ACC112 (cell line): Measurements from ENCODE around the gene LSAMP.

Experiments
- H2AFZ ChIP-seq: fragments of 200-600 bp; sonication (generic); one replicate; pipeline ENCODE4 v1.6.0; 2017; ENCODE audit warnings: antibody characterized with exemption, low read length; ENCODE audit not compliant: unreplicated experiment
- H3K27ac ChIP-seq: fragments of 200-600 bp; sonication (generic); 2 replicates; pipeline ENCODE4 v1.5.1; 2014; ENCODE audit warnings: low read depth, mild to moderate bottlenecking, antibody characterized with exemption, low read length, moderate library complexity
- H3K27me3 ChIP-seq: fragments of 200-600 bp; sonication (generic); 2 replicates; pipeline ENCODE4 v1.6.1; 2014; ENCODE audit warnings: mild to moderate bottlenecking, antibody characterized with exemption, low read length, moderate library complexity, mixed read lengths; ENCODE audit not compliant: insufficient read depth
- H3K36me3 ChIP-seq: fragments of 200-600 bp; sonication (generic); 2 replicates; pipeline ENCODE4 v1.6.1; 2016; ENCODE audit warnings: mild to moderate bottlenecking, antibody characterized with exemption, low read length, moderate library complexity, mixed read lengths; ENCODE audit not compliant: insufficient read depth
- H3K4me1 ChIP-seq: fragments of 200-600 bp; sonication (generic); one replicate; pipeline ENCODE4 v1.6.1; 2016; ENCODE audit warnings: low read length, mixed read lengths; ENCODE audit not compliant: insufficient read depth, unreplicated experiment, control insufficient read depth
- H3K4me3 ChIP-seq: fragments of 200-600 bp; sonication (generic); 2 replicates; pipeline ENCODE4 v1.5.1; 2014; ENCODE audit warnings: mild to moderate bottlenecking, low read depth, low read length
- H3K79me2 ChIP-seq: fragments of 200-600 bp; sonication (generic); one replicate; pipeline ENCODE4 v1.6.0; 2016; ENCODE audit warnings: low read length; ENCODE audit not compliant: control insufficient read depth, unreplicated experiment, insufficient read depth

The LSAMP gene

DNA sequence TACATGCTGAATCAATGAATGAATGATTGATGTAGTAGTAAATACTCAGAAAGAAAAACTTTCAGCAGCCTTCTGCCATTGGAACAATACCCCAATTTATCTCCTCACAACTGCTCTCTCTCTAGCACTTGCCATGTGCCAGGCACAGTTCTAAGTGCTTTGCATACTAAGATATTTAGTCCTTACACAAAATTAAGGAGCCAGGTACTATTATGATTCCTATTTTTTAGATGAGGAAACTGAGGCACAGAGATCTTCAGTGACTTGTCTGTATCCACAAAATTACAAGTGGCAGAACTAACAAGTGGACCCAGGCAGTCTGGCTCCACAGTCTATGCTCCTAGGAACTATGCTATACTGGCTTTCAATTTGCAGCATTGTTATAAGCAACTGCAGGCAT is 279.2 kb downstream of the LSAMP start:
- Histone ChIP-seq H3K27me3 (peaks cover 12% of the 10 kb centered on the region; the same call in 1 of the 2 replicates), H3K27ac (no peak overlapping the region), H3K4me1 (peaks cover 4% of the 10 kb centered on the region), H2AFZ (no peak overlapping the region), H3K4me3 (no peak overlapping the region), H3K79me2 (no peaks in the 10 kb centered on the region), H3K36me3 (no peaks in the 10 kb centered on the region)

DNA sequence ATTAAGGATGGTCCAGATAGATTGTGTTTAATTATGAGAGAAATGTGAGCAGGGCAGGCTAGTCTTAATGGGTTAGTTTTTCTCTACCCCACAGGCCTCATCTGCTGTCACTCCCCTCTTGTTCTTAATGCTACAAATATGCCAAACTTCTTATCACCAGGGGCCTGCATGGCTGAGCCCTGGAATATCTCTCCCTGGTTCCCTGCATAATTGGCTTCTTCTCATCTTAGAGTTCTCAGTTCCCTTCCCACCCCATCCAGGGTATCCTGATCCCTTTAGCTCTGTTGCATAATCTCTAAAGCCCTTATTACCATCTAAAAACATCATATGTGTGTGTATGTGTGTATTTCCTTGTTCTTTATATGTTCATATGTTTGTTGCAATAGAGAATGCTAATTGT is 279.6 kb downstream of the LSAMP start:
- peaks cover 10% of the 10 kb centered on the region; the same call in 1 of the 2 replicates for H3K27me3 ChIP-seq
- H3K79me2 ChIP-seq: no peaks in the 10 kb centered on the region
- H3K36me3 ChIP-seq: no peaks in the 10 kb centered on the region
- no peak overlapping the region for H3K4me3 ChIP-seq
- no peak overlapping the region for H3K27ac ChIP-seq
- peaks cover 4% of the 10 kb centered on the region for H3K4me1 ChIP-seq
- H2AFZ ChIP-seq: no peak overlapping the region

DNA sequence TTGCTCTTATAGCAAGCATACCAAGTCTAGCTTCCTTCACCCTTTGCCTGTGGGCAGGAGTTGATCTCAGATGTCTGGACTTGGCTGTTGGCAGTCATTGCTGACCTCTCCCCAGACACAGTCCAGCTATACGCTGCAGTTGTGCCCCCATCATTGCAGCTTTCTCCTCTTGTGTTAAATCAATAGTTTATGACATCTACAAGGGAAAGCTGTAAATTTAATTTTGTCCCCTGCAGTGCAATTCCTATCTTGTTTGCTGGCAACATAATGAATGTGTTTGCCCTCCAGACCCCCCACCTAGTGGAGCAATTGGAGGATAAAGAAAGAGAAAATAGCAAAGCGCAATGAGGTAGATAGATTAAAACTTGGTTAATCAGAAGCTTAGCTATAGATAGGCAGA is 280.2 kb downstream of the LSAMP start:
- H2AFZ ChIP-seq: no peak overlapping the region
- H3K27ac ChIP-seq: no peak overlapping the region
- peaks cover 4% of the 10 kb centered on the region for H3K4me1 ChIP-seq
- H3K4me3 ChIP-seq: no peak overlapping the region
- peaks cover 5% of the 10 kb centered on the region; the same call in 1 of the 2 replicates for H3K27me3 ChIP-seq
- H3K36me3 ChIP-seq: no peaks in the 10 kb centered on the region
- no peaks in the 10 kb centered on the region for H3K79me2 ChIP-seq

DNA sequence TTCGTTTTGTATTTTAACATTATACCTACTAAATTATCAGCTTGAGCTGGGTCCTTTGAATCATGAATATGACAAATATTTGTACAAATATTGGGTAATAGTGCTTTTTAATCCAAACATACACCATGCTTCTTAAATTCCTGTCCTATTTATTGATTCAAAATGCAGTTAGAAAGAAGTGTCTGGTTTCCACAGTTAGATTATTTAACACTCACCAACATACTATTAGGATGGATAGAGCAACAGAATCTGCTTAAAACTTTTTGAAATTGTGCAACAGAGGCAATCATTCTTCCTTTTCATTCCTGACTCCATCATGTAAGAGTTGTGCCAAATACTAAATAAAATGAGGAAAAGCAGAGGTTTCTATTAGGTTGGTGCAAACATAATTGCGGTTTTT is 281.2 kb downstream of the LSAMP start:
- H3K79me2 ChIP-seq: no peaks in the 10 kb centered on the region
- no peak overlapping the region for H3K27ac ChIP-seq
- peaks cover 4% of the 10 kb centered on the region for H3K4me1 ChIP-seq
- H2AFZ ChIP-seq: no peak overlapping the region
- H3K36me3 ChIP-seq: no peaks in the 10 kb centered on the region
- H3K27me3 ChIP-seq: peaks cover 5% of the 10 kb centered on the region; the same call in 1 of the 2 replicates
- no peak overlapping the region for H3K4me3 ChIP-seq

DNA sequence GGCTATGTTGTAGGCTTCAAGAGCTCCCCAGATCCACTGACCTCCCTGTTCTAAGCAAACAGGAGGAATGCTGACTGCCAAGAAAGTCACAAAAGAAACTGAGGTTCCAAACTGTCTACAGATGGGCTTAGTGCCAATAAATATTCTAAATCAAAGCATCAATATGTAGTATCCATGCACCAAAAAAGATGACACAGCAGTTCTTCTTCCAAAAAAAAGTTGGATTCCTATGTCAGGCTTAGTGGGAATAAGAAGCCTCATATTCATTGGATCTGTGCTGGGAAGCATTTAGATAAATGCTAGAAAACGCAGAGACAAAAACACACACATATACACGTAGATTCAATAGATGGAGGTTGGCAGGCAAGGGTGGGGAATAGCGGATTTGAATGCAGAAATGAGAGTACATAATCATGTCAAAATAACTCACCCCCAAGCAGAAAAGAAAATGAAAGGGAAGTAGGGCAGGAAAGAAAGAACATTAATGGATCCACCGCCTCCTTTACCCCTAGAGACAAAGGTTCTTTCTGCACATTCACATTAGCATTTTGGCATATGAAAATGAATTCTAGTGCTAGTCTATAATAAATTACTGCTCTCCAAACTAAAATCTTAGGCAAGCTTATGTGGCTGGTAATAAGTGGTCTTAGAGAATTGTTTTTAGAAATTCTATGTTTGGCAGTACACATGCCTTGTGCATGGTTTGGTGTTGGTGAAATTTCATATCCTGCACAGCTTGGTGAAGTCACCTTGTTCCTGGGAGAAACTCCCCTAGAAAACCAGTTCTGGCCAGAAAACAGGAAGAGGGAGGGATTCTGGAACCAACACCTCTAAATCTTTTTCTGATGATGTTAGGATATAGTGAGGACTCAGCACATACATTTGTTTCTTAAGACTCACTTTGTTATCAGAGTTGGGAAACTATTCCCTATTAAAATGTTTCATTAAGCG is 283.4 kb downstream of the LSAMP start:
- no peak overlapping the region for H3K27ac ChIP-seq
- no peak overlapping the region for H3K4me3 ChIP-seq
- no peaks in the 10 kb centered on the region for H3K79me2 ChIP-seq
- H2AFZ ChIP-seq: peak overlapping the region; percentile 69
- no peaks in the 10 kb centered on the region for H3K27me3 ChIP-seq
- H3K4me1 ChIP-seq: peaks cover 4% of the 10 kb centered on the region
- H3K36me3 ChIP-seq: no peaks in the 10 kb centered on the region

- no peak overlapping the region for H2AFZ ChIP-seq
- H3K4me3 ChIP-seq: no peak overlapping the region
- H3K27ac ChIP-seq: no peak overlapping the region
- peaks cover 4% of the 10 kb centered on the region for H3K4me1 ChIP-seq
- no peaks in the 10 kb centered on the region for H3K36me3 ChIP-seq
- H3K79me2 ChIP-seq: no peaks in the 10 kb centered on the region
- H3K27me3 ChIP-seq: no peaks in the 10 kb centered on the region
Measured at GRCh38 chr3:116160594-116160993, 284.7 kb downstream of the LSAMP start.

DNA sequence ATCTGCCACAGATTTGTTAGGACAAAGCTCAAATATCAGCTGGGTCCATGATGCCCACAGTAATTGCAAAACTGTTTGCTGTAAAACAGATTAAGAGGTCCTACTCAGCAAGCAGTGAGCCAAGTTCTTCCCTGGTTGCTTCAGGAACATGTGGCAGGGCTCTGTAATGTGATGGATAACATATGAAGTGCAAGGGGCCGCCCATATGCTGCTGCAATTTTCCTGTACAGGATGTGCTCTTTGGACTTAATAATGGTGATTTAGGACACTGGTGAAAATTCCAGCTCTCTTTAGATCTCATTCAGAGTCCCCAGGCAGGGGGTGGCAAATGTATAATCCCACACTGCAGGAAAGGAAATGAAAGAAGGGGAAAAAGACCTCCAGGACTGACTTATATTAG is 289.4 kb downstream of the LSAMP start:
- H2AFZ ChIP-seq: no peak overlapping the region
- no peaks in the 10 kb centered on the region for H3K79me2 ChIP-seq
- no peak overlapping the region for H3K27ac ChIP-seq
- H3K36me3 ChIP-seq: no peaks in the 10 kb centered on the region
- peaks cover 5% of the 10 kb centered on the region for H3K4me1 ChIP-seq
- H3K4me3 ChIP-seq: no peak overlapping the region
- no peaks in the 10 kb centered on the region for H3K27me3 ChIP-seq

DNA sequence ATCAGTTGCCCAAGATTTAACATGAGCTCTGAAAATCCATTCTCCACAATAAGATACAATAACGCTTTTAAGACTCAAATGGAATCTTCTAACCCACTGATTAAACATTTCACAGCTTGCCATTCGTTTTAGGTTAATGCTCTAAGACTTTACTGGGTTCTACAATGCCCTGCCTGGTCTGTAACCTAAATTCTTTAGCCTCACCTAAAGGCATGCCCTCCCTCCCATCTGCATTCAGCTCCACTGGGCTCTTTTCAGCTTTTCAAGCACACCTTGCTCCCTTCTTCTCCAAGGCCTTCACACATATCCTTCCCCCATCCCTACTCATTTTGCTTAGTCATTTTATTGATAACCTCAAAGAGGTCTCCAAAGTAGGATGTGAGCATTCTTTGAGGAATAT is 290.9 kb downstream of the LSAMP start:
- no peaks in the 10 kb centered on the region for H3K79me2 ChIP-seq
- no peaks in the 10 kb centered on the region for H3K36me3 ChIP-seq
- peaks cover 5% of the 10 kb centered on the region for H3K4me1 ChIP-seq
- no peak overlapping the region for H3K4me3 ChIP-seq
- H3K27ac ChIP-seq: no peak overlapping the region
- H2AFZ ChIP-seq: peak overlapping the region; percentile 72
- no peaks in the 10 kb centered on the region for H3K27me3 ChIP-seq

- no peaks in the 10 kb centered on the region for H3K36me3 ChIP-seq
Measured at GRCh38 chr3:116153174-116153573, 292.1 kb downstream of the LSAMP start.

GRCh38 chr3:116150655-116151167 is 294.6 kb downstream of the LSAMP start:
- Histone ChIP-seq H3K4me3 (no peak overlapping the region), H2AFZ (no peak overlapping the region), H3K27me3 (no peaks in the 10 kb centered on the region), H3K36me3 (no peaks in the 10 kb centered on the region), H3K79me2 (no peaks in the 10 kb centered on the region), H3K27ac (no peak overlapping the region), H3K4me1 (peaks cover 5% of the 10 kb centered on the region)

More at GRCh38 chr3:116153174-116153573, 292.1 kb downstream of the LSAMP start:
- no peaks in the 10 kb centered on the region for H3K79me2 ChIP-seq
- H3K4me3 ChIP-seq: peak overlapping the region; percentile 69
- H2AFZ ChIP-seq: peak overlapping the region; percentile 74
- H3K4me1 ChIP-seq: peaks cover 5% of the 10 kb centered on the region
- no peak overlapping the region for H3K27ac ChIP-seq
- H3K27me3 ChIP-seq: no peaks in the 10 kb centered on the region
